ENCODE results near the gene GRIPAP1. TPM values are rescaled to one million over a fixed set of nuclear protein-coding genes. Genes with fewer than 3 reads are reported as not detected.

The GRIPAP1 gene
- total RNA-seq, 1 donor from 2014 or later, result 15.0 TPM

- Histone ChIP-seq H3K27ac (no peak overlapping the region), H3K36me3 (peaks cover 22 to 25% of the 10 kb centered on the region in 2 donors), H3K9me3 (no peaks in the 10 kb centered on the region), H3K27me3 (no peaks in the 10 kb centered on the region), H3K4me1 (no peaks in the 10 kb centered on the region), H3K4me3 (no peak overlapping the region)
- intact Hi-C loops (cut with DNase I), result no loop called here
- DNase-seq (ENCODE audit: low spot score in 2 of 2), result no peak
- no peak for TF ChIP-seq CTCF (IDR thresholded peaks at IDR 0.05)
Observed at GRCh38 chrX:48927736-48928382, 74.2 kb downstream of the GRIPAP1 start.

GRCh38 chrX:48927123-48927522 lies 74.9 kb downstream of the GRIPAP1 start:
- Histone ChIP-seq H3K27me3 (no peaks in the 10 kb centered on the region), H3K4me3 (no peak overlapping the region), H3K27ac (no peak overlapping the region), H3K36me3 (peaks cover 19 to 27% of the 10 kb centered on the region in 2 donors), H3K4me1 (no peaks in the 10 kb centered on the region), H3K9me3 (no peaks in the 10 kb centered on the region)
- TF ChIP-seq CTCF (IDR thresholded peaks at IDR 0.05), result no peak
- no peak for DNase-seq (ENCODE audit: low spot score in 2 of 2)
- intact Hi-C loops (cut with DNase I), result no loop called here

GRCh38 chrX:48924270-48924669 lies 77.8 kb downstream of the GRIPAP1 start:
- no peak for TF ChIP-seq CTCF (IDR thresholded peaks at IDR 0.05)
- Histone ChIP-seq H3K4me3 (no peak overlapping the region), H3K27me3 (no peaks in the 10 kb centered on the region), H3K36me3 (peaks cover 16 to 27% of the 10 kb centered on the region in 2 donors), H3K27ac (no peak overlapping the region), H3K4me1 (no peaks in the 10 kb centered on the region), H3K9me3 (no peaks in the 10 kb centered on the region)
- intact Hi-C loops (cut with DNase I), result no loop called here
- no peak for DNase-seq (ENCODE audit: low spot score in 2 of 2)

- Histone ChIP-seq H3K27ac (no peak overlapping the region), H3K9me3 (no peaks in the 10 kb centered on the region), H3K36me3 (peaks cover 15 to 27% of the 10 kb centered on the region in 2 donors), H3K4me1 (no peaks in the 10 kb centered on the region), H3K4me3 (no peak overlapping the region), H3K27me3 (no peaks in the 10 kb centered on the region)
- intact Hi-C loops (cut with DNase I), result no loop called here
- no peak for DNase-seq (ENCODE audit: low spot score in 2 of 2)
- TF ChIP-seq CTCF (IDR thresholded peaks at IDR 0.05), result no peak
Observed at GRCh38 chrX:48923771-48924170, 78.3 kb downstream of the GRIPAP1 start.

Other genes starting within 250 kb of the GRIPAP1 start
- not detected for gene GLOD5, start 240.5 kb downstream of the GRIPAP1 start, total RNA-seq
- gene GATA1, start 215.7 kb downstream of the GRIPAP1 start, total RNA-seq, result not detected
- gene HDAC6, start 200.2 kb downstream of the GRIPAP1 start, total RNA-seq, result 157 TPM
- gene ERAS, start 175.8 kb downstream of the GRIPAP1 start, total RNA-seq, result not detected
- not detected for gene PCSK1N, start 166.7 kb downstream of the GRIPAP1 start, total RNA-seq
- gene TIMM17B, start 104.5 kb downstream of the GRIPAP1 start, total RNA-seq, result 15.3 TPM
- gene PQBP1, start 104.3 kb downstream of the GRIPAP1 start, total RNA-seq, result 14.8 TPM
- gene SLC35A2, start 90.6 kb downstream of the GRIPAP1 start, total RNA-seq, result 20.2 TPM
- gene PIM2, start 83.2 kb downstream of the GRIPAP1 start, total RNA-seq, result 5.6 TPM
- gene OTUD5, start 44.7 kb downstream of the GRIPAP1 start, total RNA-seq, result 72.3 TPM
- gene KCND1, start 30.4 kb downstream of the GRIPAP1 start, total RNA-seq, result 10.4 TPM
- gene TFE3, start 41.1 kb upstream of the GRIPAP1 start, total RNA-seq, result 141 TPM
- 0.11 TPM for gene CCDC120, start 56.7 kb upstream of the GRIPAP1 start, total RNA-seq
- gene PRAF2, start 71.7 kb upstream of the GRIPAP1 start, total RNA-seq, result 48.4 TPM
- 169 TPM for gene WDR45, start 77.6 kb upstream of the GRIPAP1 start, total RNA-seq
- 19.4 TPM for gene GPKOW, start 121.5 kb upstream of the GRIPAP1 start, total RNA-seq
- 0.32 TPM for gene MAGIX, start 160.5 kb upstream of the GRIPAP1 start, total RNA-seq
- 51.6 TPM for gene PLP2, start 169.6 kb upstream of the GRIPAP1 start, total RNA-seq
- gene PRICKLE3, start 184.1 kb upstream of the GRIPAP1 start, total RNA-seq, result 25.3 TPM
- gene SYP, start 197.9 kb upstream of the GRIPAP1 start, total RNA-seq, result 0.53 TPM
- gene CACNA1F, start 231.1 kb upstream of the GRIPAP1 start, total RNA-seq, result not detected
- gene CCDC22, start 233.2 kb upstream of the GRIPAP1 start, total RNA-seq, result 22.6 TPM

All from ascending aorta (tissue), 2 donors.